Measurements from ENCODE around the gene PDE8B. TPM values are rescaled to one million over a fixed set of nuclear protein-coding genes. Genes with fewer than 3 reads are reported as not detected.

The PDE8B gene
- total and polyA plus RNA-seq, 2 experiments from 2014 or later, result 0.45 to 0.91 TPM

DNA sequence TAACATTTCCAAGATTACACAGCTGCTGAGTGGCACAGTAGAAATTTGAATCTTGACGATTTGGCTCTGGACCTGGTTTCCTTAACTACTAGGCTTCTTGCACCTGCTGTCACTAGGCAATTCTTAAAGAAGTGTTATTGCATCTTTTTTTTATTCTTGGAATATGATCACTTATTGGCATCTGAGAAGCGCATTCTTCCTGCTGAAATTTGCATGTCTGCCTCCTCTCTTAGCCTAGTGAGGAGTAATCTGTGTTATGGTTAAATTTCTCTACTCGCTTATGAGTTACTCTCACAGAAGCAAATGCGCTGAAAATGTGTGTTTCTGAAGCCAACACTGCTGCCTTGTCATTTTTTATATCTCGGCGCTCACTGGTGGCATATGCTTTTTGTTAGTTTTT is 192.3 kb downstream of the PDE8B start:
- Mint-ChIP-seq H3K27ac (no peak overlapping the region), H3K36me3 (ENCODE audit: low read depth) (no peaks in the 10 kb centered on the region), H3K4me1 (no peaks in the 10 kb centered on the region; the same call in 2 of the 3 replicates), H3K9me3 (no peaks in the 10 kb centered on the region), H3K27me3 (ENCODE audit: insufficient read depth, low read depth, poor library complexity) (no peaks in the 10 kb centered on the region), H3K4me3 (no peak overlapping the region)
- ATAC-seq (no peak), DNase-seq (ENCODE audit: low spot score) (no peak)
- no peak overlapping the region for H3K27ac ChIP-seq (ENCODE audit: low read depth)
- no peak overlapping the region for H3K4me2 ChIP-seq
- peaks cover 5% of the 10 kb centered on the region; the same call in 1 of the 2 replicates for H3K4me1 ChIP-seq (ENCODE audit: insufficient read depth)
- H4K20me1 ChIP-seq (replicated peaks; ENCODE audit: insufficient read depth), result no peaks in the 10 kb centered on the region
- H3K36me3 ChIP-seq (ENCODE audit: insufficient read depth), result no peaks in the 10 kb centered on the region
- H3K27me3 ChIP-seq (ENCODE audit: insufficient read depth), result no peaks in the 10 kb centered on the region
- H3K4me3 ChIP-seq, result no peak overlapping the region
- TF ChIP-seq, protein P1, sequence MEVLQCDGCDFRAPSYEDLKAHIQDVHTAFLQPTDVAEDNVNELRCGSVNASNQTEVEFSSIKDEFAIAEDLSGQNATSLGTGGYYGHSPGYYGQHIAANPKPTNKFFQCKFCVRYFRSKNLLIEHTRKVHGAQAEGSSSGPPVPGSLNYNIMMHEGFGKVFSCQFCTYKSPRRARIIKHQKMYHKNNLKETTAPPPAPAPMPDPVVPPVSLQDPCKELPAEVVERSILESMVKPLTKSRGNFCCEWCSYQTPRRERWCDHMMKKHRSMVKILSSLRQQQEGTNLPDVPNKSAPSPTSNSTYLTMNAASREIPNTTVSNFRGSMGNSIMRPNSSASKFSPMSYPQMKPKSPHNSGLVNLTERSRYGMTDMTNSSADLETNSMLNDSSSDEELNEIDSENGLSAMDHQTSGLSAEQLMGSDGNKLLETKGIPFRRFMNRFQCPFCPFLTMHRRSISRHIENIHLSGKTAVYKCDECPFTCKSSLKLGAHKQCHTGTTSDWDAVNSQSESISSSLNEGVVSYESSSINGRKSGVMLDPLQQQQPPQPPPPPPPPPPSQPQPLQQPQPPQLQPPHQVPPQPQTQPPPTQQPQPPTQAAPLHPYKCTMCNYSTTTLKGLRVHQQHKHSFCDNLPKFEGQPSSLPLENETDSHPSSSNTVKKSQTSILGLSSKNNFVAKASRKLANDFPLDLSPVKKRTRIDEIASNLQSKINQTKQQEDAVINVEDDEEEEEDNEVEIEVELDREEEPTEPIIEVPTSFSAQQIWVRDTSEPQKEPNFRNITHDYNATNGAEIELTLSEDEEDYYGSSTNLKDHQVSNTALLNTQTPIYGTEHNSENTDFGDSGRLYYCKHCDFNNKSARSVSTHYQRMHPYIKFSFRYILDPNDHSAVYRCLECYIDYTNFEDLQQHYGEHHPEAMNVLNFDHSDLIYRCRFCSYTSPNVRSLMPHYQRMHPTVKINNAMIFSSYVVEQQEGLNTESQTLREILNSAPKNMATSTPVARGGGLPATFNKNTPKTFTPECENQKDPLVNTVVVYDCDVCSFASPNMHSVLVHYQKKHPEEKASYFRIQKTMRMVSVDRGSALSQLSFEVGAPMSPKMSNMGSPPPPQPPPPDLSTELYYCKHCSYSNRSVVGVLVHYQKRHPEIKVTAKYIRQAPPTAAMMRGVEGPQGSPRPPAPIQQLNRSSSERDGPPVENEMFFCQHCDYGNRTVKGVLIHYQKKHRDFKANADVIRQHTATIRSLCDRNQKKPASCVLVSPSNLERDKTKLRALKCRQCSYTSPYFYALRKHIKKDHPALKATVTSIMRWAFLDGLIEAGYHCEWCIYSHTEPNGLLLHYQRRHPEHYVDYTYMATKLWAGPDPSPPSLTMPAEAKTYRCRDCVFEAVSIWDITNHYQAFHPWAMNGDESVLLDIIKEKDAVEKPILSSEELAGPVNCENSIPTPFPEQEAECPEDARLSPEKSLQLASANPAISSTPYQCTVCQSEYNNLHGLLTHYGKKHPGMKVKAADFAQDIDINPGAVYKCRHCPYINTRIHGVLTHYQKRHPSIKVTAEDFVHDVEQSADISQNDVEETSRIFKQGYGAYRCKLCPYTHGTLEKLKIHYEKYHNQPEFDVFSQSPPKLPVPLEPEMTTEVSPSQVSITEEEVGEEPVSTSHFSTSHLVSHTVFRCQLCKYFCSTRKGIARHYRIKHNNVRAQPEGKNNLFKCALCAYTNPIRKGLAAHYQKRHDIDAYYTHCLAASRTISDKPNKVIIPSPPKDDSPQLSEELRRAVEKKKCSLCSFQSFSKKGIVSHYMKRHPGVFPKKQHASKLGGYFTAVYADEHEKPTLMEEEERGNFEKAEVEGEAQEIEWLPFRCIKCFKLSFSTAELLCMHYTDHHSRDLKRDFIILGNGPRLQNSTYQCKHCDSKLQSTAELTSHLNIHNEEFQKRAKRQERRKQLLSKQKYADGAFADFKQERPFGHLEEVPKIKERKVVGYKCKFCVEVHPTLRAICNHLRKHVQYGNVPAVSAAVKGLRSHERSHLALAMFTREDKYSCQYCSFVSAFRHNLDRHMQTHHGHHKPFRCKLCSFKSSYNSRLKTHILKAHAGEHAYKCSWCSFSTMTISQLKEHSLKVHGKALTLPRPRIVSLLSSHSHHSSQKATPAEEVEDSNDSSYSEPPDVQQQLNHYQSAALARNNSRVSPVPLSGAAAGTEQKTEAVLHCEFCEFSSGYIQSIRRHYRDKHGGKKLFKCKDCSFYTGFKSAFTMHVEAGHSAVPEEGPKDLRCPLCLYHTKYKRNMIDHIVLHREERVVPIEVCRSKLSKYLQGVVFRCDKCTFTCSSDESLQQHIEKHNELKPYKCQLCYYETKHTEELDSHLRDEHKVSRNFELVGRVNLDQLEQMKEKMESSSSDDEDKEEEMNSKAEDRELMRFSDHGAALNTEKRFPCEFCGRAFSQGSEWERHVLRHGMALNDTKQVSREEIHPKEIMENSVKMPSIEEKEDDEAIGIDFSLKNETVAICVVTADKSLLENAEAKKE (CRISPR knock-in tag; IDR thresholded peaks at IDR 0.05), result no peak
- TF ChIP-seq, protein P2, sequence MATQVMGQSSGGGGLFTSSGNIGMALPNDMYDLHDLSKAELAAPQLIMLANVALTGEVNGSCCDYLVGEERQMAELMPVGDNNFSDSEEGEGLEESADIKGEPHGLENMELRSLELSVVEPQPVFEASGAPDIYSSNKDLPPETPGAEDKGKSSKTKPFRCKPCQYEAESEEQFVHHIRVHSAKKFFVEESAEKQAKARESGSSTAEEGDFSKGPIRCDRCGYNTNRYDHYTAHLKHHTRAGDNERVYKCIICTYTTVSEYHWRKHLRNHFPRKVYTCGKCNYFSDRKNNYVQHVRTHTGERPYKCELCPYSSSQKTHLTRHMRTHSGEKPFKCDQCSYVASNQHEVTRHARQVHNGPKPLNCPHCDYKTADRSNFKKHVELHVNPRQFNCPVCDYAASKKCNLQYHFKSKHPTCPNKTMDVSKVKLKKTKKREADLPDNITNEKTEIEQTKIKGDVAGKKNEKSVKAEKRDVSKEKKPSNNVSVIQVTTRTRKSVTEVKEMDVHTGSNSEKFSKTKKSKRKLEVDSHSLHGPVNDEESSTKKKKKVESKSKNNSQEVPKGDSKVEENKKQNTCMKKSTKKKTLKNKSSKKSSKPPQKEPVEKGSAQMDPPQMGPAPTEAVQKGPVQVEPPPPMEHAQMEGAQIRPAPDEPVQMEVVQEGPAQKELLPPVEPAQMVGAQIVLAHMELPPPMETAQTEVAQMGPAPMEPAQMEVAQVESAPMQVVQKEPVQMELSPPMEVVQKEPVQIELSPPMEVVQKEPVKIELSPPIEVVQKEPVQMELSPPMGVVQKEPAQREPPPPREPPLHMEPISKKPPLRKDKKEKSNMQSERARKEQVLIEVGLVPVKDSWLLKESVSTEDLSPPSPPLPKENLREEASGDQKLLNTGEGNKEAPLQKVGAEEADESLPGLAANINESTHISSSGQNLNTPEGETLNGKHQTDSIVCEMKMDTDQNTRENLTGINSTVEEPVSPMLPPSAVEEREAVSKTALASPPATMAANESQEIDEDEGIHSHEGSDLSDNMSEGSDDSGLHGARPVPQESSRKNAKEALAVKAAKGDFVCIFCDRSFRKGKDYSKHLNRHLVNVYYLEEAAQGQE (IDR thresholded peaks at IDR 0.05; ENCODE audit: unreplicated experiment), result no peak
- TF ChIP-seq CREB1 (CRISPR knock-in tag; IDR thresholded peaks at IDR 0.05; ENCODE audit: low read depth) (no peak), JUNB (IDR thresholded peaks at IDR 0.05; ENCODE audit: unreplicated experiment) (no peak), EZH2phosphoT487 (IDR thresholded peaks at IDR 0.05; ENCODE audit: unreplicated experiment) (no peak), ZNF114 (CRISPR knock-in tag; IDR thresholded peaks at IDR 0.05) (no peak), STAT1 (IDR thresholded peaks at IDR 0.05; ENCODE audit: unreplicated experiment) (no peak), EZH2 (IDR thresholded peaks at IDR 0.05; ENCODE audit: low read depth, unreplicated experiment) (no peak)
- TF ChIP-seq, protein P3, sequence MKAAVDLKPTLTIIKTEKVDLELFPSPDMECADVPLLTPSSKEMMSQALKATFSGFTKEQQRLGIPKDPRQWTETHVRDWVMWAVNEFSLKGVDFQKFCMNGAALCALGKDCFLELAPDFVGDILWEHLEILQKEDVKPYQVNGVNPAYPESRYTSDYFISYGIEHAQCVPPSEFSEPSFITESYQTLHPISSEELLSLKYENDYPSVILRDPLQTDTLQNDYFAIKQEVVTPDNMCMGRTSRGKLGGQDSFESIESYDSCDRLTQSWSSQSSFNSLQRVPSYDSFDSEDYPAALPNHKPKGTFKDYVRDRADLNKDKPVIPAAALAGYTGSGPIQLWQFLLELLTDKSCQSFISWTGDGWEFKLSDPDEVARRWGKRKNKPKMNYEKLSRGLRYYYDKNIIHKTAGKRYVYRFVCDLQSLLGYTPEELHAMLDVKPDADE (IDR thresholded peaks at IDR 0.05), result no peak
- no peaks in the 10 kb centered on the region for H3K79me2 ChIP-seq (replicated peaks; ENCODE audit: insufficient read depth)
- no peaks in the 10 kb centered on the region for H3F3A ChIP-seq (replicated peaks; ENCODE audit: low read depth)
- no peak overlapping the region for H2AFZ ChIP-seq
- no peaks in the 10 kb centered on the region for H3K9me2 ChIP-seq (ENCODE audit: insufficient read depth)

Data from GM23338 (cell line).